Activated CD4-positive, CD25-positive, alpha-beta regulatory T cell treated with anti-CD3 and anti-CD28 coated beads, Interleukin-2, amount 50 U/mL, for 72 hours (primary cell): Measurements from ENCODE around the gene SCUBE3.

Experiments used
- DNase-seq: peaks from one replicate; pipeline ENCODE4 v3.0.0; 2021

Gene SCUBE3

GRCh38 chr6:35181933-35182612 lies 31.7 kb upstream of the SCUBE3 start:
- no peak for DNase-seq

GRCh38 chr6:35183281-35183680 lies 30.5 kb upstream of the SCUBE3 start:
- DNase-seq, result no peak

GRCh38 chr6:35183935-35184334 lies 29.8 kb upstream of the SCUBE3 start:
- no peak for DNase-seq

- DNase-seq, result no peak
Observed at GRCh38 chr6:35184580-35185301, 29.0 kb upstream of the SCUBE3 start.

- DNase-seq, result no peak
Observed at GRCh38 chr6:35185302-35185681, 28.5 kb upstream of the SCUBE3 start.

- DNase-seq, result no peak
Observed at GRCh38 chr6:35185971-35186370, 27.8 kb upstream of the SCUBE3 start.

GRCh38 chr6:35186571-35186970 lies 27.2 kb upstream of the SCUBE3 start:
- no peak for DNase-seq

- DNase-seq, result no peak
Observed at GRCh38 chr6:35188886-35189285, 24.9 kb upstream of the SCUBE3 start.

GRCh38 chr6:35190306-35190705 lies 23.4 kb upstream of the SCUBE3 start:
- no peak for DNase-seq

GRCh38 chr6:35191889-35192288 lies 21.9 kb upstream of the SCUBE3 start:
- no peak for DNase-seq

- DNase-seq, result no peak
Observed at GRCh38 chr6:35192301-35192860, 21.4 kb upstream of the SCUBE3 start.

GRCh38 chr6:35194390-35194789 lies 19.4 kb upstream of the SCUBE3 start:
- DNase-seq, result no peak

GRCh38 chr6:35195120-35195780 lies 18.5 kb upstream of the SCUBE3 start:
- no peak for DNase-seq

GRCh38 chr6:35197196-35197595 lies 16.6 kb upstream of the SCUBE3 start:
- no peak for DNase-seq

GRCh38 chr6:35199866-35200265 lies 13.9 kb upstream of the SCUBE3 start:
- no peak for DNase-seq

- DNase-seq, result no peak
Observed at GRCh38 chr6:35202066-35202546, 11.7 kb upstream of the SCUBE3 start.

- DNase-seq, result no peak
Observed at GRCh38 chr6:35203152-35203670, 10.5 kb upstream of the SCUBE3 start.

- DNase-seq, result no peak
Observed at GRCh38 chr6:35203680-35204079, 10.1 kb upstream of the SCUBE3 start.

- DNase-seq, result no peak
Observed at GRCh38 chr6:35206346-35206745, 7.4 kb upstream of the SCUBE3 start.

- DNase-seq, result no peak
Observed at GRCh38 chr6:35208419-35208818, 5.3 kb upstream of the SCUBE3 start.

GRCh38 chr6:35209081-35209480 lies 4.7 kb upstream of the SCUBE3 start:
- DNase-seq, result no peak

GRCh38 chr6:35209622-35210247 lies 4.0 kb upstream of the SCUBE3 start:
- DNase-seq, result no peak

- DNase-seq, result no peak
Observed at GRCh38 chr6:35213298-35213791, 411 bp upstream of the SCUBE3 start.
